T-helper 22 cell (primary cell): ENCODE results near the gene LAMB3.
"Not testable (repeated sequence)": the region's sequence is repeated elsewhere in the genome, so short reads cannot be mapped to it uniquely, and the experiment has no call there.

Experiments
- DNase-seq: peaks from one replicate; pipeline ENCODE4 v3.0.0-alpha.2; 2020; ENCODE audit warnings: low read depth

The LAMB3 gene

DNA sequence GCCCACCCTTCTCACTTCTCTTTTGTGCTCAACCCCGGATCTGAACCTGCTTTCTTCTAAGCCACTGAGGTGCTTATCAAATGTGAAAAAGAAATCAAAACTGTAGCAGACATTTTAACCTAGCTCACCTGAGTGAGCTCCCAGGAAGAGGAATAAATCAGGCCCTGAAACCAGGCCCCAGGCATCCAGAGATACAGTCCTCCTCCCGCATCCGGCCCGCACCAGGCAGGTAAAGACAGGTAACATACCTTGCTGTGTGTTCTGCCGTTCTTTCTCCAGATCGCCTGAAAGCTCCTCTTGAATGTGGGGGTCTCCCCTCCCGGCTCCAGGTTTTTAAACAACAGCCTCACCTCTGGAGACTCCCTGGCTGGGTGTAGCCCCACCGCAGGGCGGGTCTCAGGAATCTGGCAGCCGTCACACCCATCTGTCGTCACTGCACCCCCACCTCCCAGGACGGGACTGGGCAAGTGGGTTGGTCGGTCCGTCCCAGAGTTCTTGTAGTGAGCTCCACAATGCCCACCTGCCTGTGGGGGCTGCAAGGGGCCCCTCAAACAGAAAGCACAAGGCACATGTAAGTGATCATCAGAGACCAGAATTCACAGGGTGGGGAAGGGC lies at the start of gene LAMB3:
Gene LAMB3, minus strand, starts transcription at position 305 of the 615 bp plus-strand sequence. CDS start 1,481 bp downstream, outside the sequence.
- DNase-seq = no peak

DNA sequence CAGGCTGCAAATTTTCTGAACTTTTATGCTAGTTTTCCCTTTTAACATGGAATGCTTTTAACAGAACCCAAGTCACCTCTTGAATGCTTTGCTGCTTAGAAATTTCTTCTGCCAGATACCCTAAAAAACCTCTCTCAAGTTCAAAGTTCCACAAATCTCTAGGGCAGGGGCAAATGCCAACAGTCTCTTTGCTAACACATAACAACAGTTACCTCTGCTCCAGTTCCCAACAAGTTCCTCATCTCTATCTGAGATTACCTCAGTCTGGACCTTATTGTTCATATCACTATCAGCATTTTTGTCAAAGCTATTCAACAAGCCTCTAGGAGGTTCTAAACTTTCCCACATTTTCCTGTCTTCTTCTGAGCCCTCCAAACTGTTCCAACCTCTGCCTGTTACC lies 48.5 kb upstream of the LAMB3 start:
- DNase-seq = not testable (repeated sequence)

DNA sequence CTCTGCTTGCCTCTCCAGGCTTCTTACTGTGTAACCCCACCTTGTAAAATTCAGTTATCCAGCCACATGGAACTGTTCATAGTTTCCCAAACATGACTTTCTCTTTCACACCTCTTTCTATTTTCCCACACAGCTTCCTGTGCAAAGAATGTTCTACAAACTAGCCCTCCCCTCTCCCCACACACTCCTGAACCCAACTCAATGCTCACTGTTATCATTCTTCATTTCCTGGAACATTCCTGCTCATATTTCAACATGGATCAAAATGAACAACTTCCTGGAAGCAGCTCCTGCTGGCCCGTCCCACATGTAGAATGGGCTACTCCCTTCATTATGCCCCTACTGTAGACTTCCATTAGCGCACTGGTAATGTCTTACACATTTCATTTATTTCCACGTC lies 44.9 kb upstream of the LAMB3 start:
- no peak for DNase-seq

DNA sequence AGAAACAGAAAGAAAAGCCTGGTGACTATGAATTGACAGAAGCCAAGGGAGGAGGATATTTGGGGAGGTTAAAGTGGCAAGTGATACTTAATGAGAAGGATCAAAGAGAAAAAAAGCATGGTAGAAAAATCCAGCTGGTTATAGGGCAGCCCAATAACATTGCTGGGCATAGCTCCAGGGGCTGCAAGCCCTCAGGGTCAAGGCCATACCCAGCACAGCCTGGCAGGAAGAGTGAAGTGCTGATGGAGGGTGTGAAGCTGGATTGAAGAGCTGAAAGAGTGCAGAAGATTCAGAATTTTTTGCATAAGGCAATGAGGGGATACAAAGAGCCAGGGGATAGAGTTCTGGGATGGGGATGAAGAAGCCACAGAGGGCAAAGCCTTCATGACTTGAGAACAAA lies 44.4 kb upstream of the LAMB3 start:
- DNase-seq = no peak

DNA sequence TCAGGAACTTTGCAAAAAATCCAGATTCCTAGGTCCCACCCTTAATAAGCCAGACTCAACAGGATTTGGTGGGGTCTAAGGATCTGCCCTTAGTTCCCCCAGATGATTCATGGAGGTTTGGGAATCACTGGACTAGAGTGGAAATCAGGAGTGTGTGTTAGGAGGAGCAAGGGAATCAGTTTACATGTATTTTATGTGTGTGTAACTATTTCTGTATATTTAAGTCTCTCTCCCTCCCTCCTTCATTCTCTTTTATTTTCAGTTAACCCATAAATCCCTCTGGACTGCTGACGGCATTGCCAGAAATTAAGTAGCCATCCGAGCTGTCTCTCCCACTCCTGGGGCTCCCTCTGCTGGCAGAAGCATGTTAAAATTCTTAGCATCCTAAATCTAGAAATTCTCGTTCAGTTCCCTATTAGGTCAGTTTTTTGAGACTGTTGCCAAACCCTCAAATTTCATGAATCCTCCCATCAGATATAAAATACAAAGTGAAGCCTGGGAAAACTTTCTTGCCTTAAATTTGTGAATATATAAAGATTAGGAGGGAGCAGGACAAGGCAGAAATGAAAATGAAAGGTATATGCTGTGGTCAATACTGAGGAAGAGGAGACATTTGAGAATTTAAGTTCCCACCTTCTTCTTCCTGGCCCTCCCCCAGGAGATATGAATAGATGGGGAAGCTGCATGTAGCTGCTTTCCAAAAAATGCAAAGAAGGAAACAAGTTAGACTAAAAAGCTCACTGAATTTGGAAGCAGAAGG lies 40.7 kb upstream of the LAMB3 start:
- DNase-seq = peak; percentile 21

DNA sequence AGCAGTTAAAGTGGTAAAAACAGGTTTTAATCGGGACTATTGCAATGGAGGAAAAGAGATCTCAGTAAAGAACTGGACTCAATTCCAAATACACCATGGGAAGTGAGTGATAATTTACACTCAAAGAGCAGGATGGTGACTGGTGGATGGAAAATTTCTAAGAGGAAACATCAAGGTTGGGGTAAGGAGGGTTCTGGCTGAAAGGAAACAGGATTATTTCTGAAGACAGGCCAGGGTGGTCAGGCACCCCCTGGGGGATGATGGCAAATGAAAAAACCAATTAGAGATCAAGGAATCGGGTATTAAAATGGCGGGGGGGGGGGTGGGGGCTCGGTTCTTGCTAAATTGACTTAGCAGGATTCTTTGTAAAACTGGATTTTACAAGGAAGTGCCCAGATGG lies 40.1 kb upstream of the LAMB3 start:
- DNase-seq = no peak

DNA sequence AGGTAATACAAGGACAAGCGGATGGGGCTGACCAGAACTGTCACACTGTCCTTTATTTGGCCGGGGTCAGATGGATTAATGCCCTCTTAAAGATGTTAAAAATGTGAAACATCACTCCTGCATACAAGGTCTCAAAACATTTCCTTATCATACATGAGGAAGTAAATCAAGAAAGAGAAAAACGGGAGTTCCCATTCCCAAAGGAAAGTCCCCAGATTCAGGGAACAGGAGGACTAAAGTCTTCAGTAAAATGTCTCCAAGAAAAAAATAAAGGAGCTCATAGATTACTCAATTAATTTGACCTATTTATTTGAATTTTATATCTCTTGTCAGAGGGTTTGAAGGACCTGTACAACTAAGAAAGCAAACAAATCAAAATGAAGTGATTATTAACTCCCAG lies 39.0 kb upstream of the LAMB3 start:
- no peak for DNase-seq

DNA sequence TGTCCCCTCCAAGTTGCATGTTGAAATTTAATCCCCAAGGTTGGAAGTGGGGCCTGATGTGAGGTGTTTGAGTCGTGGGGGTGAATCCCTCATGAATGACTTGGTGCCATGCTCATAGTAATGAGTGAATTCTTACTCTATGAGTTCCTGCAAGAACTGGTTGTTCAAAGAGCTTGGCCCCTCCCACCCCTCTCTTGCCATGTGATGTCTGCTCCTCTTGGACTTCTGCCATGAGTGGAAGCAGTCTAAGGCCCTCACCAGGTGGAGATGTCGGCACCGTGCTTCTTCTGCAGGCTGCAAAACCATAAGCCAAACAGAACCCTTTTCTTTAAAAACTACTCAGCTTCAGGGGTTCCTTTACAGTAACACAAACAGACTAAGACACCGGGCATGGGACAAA lies 37.3 kb upstream of the LAMB3 start:
- DNase-seq = no peak

DNA sequence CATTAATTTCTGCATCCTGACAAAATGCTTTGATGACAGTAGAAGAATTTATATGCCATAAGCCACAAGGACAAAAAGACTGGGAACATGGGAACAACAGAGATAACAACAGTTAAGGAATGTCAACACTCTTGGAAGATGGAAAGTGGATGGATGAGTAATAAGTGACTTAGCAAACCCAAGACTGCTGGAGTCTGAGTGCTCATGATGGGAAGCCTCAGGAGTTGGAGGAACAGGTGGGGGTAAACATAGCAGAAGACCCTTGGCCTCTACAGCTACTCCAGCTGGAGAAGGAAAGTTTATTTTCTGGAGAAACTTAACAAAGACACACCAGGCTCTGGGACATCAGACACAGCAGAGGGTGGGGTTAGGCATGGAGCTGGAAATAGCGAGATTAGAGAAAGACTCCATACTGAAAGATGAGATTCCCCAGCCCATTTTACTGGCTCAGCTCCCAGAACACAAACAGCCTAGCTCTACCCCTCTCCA lies 36.6 kb upstream of the LAMB3 start:
- DNase-seq = no peak

DNA sequence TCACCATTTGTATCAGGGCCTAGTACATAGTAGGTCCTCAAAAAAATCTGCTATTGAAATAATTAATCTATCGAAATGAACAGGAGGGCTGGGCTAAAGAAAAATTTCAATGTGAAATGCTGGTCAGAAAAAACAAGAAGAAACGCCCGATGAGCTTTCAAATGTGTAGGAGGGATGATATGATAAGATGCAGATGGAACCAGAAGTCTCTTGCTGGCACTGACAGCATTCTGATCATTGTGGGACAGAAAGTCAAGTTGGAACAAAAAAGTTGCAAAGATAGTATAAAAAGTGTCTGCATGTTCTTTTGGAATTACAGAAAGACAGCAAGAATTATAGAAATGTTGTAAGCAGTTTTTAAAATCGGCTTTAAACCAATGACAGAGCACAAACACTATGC lies 34.1 kb upstream of the LAMB3 start:
- no peak for DNase-seq

DNA sequence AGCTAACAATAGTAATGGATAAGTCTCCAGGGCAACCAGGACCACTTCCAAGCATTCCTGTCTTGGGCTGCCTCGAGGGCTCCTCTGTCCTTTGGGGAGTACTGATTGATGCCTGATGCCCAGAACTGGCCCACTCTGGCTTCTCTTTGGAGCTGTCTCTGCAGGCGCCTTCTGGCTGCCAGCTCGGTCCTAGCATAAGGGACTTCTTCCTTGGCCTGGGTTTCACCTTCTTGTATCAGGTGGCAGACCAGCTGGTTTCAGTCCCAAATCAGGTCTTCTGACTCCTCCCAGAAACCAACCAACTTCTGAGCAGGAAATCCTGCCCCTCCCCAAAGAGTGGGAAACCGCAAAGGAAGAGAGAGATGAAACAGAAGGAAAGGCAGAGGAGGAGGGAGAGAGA lies 33.6 kb upstream of the LAMB3 start:
- peak; percentile 24 for DNase-seq

DNA sequence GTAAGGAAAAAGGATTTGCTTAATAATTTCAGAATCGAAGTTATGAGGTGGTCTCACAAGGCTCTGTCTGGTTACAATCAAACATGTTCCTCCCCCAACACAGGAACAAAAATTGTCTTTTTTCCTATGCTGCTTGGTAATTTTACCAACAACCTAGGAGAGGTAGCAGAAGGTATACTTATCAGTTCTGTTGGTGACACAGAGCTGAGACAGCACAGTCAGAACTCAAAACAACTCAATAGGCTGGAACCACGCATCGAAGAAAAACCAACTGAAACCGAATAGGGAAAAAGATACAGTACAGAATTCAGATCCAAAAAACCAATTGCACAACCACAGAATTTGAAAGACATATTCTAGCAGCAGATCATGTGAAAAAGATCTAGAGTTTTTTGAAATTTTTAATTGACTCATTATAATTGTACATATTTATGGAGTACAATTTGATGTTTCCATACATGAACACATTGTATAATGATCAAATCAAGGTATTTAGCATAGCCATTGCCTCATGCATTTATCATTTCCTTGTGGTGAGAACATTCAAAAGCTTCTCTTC lies 26.8 kb upstream of the LAMB3 start:
- no peak for DNase-seq

DNA sequence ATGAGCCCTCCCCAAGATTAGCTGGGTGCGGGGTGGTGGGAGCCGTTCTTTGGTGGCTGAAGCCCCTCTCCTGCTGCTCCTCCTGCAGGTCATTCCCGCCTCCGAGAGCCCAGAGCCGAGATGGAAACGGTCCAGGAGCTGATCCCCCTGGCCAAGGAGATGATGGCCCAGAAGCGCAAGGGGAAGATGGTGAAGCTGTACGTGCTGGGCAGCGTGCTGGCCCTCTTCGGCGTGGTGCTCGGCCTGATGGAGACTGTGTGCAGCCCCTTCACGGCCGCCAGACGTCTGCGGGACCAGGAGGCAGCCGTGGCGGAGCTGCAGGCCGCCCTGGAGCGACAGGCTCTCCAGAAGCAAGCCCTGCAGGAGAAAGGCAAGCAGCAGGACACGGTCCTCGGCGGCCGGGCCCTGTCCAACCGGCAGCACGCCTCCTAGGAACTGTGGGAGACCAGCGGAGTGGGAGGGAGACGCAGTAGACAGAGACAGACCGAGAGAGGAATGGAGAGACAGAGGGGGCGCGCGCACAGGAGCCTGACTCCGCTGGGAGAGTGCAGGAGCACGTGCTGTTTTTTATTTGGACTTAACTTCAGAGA lies 23.4 kb upstream of the LAMB3 start:
- DNase-seq = no peak

DNA sequence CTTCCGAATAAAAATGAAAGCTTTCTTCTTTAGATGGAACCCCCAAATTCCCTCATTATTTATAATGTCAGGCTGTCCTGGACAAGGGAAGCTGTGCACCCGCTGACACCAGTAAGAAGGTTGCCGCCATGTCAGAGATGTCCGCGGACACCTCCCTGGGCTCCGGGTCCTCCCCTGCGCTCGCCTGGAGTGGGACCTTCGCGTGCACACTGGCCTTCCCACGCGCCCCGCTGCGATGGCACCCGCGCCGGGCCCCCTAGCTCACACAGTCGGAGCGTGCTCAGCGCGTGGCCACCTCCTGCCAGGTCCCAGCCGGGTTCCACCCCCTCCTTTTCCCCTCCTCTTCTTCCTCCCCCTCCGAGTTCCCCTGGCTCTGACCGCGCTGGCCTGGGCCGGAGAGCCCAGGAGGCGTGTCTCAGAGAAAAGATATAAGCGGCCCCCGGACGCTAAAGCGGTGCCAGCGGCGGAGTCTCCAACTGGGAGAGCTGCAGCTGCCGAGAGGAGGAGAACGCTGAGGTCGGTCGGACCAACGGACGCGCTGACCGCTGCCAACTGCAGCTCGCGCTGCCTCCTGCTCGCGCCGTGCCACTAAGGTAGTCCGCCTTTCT lies 22.8 kb upstream of the LAMB3 start, which contains the start of gene G0S2:
Gene G0S2, plus strand, starts transcription at position 456 of the 608 bp plus-strand sequence. CDS start 273 bp downstream, outside the sequence.
- DNase-seq = no peak

DNA sequence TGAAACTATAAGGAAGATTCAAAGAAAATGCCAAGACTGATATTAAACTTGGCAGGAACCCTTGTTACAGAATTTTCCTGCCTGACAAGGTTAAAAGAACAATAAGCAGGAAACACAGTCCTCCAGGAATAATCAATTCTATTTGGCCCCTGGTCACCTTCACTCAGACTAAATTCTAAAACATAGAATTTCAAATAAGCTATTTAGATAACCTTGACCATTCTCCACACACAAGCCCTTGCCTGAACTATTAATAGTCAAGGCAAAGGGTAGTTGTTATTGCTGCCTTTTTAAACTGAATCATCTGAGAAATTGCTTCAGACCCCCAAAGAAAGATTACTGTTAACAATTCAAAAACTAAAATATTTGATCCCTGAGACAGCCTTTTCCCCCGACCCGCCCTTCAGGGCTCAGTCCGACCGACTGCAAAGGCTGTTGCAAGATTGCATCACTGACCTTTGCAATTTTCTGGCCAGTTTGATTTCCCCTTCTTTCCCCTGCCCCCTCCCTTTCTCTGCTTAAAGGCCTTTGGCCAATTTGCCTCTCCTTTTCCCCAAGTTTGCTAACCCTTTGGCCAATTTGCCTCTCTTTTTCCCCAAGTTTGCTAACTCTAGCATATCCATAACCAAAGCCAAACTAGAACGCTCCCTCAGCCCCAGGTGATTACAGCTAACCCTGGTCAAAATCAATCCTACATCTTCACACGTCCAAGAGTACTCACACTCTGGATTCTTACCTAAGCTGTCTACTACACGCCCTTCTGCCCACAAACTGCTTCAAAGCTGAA lies 21.6 kb upstream of the LAMB3 start:
- no peak for DNase-seq

DNA sequence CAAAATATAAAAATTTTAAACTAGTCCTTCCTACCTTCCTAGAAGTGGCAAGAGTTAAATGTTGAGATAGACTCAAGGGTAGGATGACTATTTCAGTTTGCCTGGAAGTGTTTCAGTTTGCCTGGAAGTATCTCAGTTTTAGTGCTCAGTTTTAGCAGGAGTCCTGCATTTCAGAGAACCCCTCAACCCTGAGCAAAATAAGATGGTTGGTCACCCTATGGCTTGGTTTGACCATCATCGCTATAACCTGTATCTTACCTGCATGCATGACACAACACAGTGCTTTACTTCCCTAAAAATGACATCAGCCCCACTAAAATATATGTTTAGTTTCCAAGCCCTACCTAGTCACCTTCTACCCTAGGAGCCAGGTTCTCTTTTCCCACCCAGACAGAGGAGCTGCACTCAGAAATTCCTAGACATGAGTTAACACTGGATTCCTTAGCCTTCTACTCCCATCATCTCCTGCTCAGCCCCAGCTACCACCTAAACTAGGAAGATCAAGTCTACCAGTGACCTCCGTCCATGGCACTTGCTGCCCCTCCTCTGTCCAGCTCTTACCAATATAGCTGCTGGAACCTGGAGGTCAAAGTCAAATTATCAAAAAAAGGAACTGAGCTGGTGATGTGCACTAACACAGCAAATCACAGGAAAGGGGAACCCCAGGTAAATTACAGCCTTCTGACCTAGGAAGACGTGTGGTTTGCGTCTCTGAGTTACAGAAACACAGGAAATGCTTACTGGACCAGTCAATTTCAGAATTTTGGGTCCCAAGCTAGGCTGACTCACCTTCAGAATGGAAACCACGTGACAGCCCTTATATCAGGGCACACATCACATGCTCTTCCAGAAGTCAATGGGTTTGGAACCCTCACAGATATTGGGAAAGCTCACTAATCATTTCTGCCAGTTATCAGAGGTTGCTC lies 20.7 kb upstream of the LAMB3 start:
- DNase-seq = peak; percentile 13

DNA sequence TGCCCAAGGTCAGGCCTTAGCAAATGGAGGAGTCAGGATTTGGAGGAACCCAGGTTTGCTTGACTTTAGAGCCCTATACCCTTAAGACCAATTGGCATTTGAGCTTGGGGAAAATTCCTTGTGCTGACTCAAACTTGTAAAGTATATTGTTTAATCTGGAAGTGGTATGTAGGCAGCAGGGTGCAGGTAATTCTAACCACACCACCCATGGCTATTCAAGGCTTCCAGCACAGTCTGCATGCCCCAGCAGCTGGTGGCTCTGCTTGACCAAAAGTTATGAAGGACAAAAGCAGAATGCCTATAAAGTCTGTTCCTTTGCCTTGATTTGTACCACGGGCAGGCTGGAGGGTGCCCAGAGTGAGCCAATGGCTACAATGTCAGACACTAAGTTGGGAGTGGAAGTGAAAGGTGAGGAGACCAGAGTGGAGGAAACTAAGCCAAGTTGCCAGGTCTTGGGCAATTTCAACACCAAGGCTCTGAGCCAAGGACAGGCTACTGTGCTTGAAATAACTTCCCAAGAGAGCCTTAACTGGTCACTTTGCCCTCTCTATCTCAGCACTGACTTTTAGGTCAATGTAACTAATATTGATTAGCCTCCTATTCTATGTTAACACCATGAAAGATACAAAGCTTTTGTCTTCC lies 18.3 kb upstream of the LAMB3 start:
- no peak for DNase-seq

DNA sequence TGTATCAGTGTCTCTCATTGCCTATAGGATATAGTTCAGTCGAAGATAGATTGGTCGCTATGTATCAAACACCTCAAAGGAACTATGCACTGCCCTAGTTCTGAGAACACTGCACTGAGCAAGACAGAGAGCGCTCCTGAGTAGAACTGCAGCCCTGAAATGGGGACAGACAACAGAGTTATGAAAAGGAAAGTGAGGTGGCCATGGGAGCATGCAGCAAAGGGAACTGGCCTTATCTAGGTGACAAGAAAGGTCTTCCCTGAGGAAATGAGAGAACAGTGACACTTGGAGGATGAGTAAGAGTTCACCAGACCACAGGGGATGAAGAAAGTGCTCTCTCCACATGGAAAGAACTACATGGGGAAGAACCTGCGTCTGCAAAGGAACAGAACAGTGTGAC lies 15.5 kb upstream of the LAMB3 start:
- no peak for DNase-seq

DNA sequence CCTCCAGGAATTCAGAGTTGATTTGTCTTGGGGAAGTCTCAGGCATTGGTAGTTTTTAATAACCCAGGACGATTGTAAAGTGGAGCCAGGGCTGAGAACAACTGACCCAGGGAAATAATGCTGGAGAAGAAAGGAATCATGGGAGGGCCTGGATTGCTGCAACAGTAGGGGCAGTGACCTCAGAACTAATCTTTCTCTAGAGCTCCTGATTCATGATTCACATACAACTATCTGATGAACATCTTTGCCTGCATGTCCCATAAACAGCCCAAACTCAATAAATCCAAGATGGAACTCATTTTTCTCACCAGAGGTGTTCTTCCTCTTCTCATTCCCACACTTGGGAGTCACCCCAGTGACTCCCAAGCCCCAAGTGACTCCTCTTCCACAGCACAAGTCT lies 14.9 kb upstream of the LAMB3 start:
- no peak for DNase-seq

DNA sequence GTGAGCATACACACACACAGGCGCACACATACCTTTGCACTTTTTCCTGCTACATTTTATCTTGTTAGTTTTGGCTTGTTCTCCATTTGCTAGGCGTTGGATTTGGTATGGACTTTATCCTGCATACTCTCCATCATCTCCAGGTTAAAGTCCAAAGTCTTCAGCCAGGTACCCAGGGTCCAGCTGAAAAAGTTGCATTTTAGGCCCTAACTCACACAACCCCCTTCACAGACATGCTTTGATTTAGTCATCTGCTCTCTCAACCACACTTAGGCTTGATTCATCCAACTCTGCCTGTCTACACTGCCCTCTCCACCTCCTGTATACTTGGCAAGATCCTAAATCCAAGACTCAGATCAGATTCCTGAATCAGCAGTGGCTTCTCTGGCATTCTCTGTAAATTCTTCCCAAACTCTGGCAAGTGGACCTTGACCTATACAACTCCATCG lies 10.7 kb upstream of the LAMB3 start:
- DNase-seq = no peak
